Stimulated activated CD4-positive, alpha-beta T cell treated with anti-CD3 and anti-CD28 coated beads, Interleukin-12 subunit alpha, Interleukin-12 subunit beta, amount 100 ng/mL, for 24 hours (primary cell): Measurements from ENCODE around the gene FRMD4A.
"Not testable (repeated sequence)": the region's sequence is repeated elsewhere in the genome, so short reads cannot be mapped to it uniquely, and the experiment has no call there.

Experiments used
- DNase-seq, 2 experiments: peaks; one replicate each; pipeline ENCODE4 v3.0.0-alpha.2; 2020; ENCODE audit warnings: low read depth in 2 of 2

Gene FRMD4A

GRCh38 chr10:13788711-13789447, 541.8 kb downstream of the FRMD4A start:
- no peak for DNase-seq

GRCh38 chr10:13788320-13788600, 542.5 kb downstream of the FRMD4A start:
- no peak for DNase-seq

GRCh38 chr10:13787015-13787421, 543.7 kb downstream of the FRMD4A start:
- DNase-seq = peak; percentile 44 to 58

GRCh38 chr10:13784067-13784466, 546.7 kb downstream of the FRMD4A start:
- no peak for DNase-seq

- no peak for DNase-seq
Observed at GRCh38 chr10:13779748-13780147, 551.0 kb downstream of the FRMD4A start.

GRCh38 chr10:13778693-13778960, 552.1 kb downstream of the FRMD4A start:
- not testable (repeated sequence) for DNase-seq

- DNase-seq = no peak
Observed at GRCh38 chr10:13776861-13777311, 553.8 kb downstream of the FRMD4A start.

GRCh38 chr10:13775786-13776775, 554.6 kb downstream of the FRMD4A start:
- DNase-seq = no peak

GRCh38 chr10:13774303-13774893, 556.3 kb downstream of the FRMD4A start:
- DNase-seq = no peak

GRCh38 chr10:13773496-13774170, 557.1 kb downstream of the FRMD4A start:
- DNase-seq = no peak

GRCh38 chr10:13773043-13773442, 557.7 kb downstream of the FRMD4A start:
- DNase-seq = no peak

GRCh38 chr10:13771992-13772391, 558.7 kb downstream of the FRMD4A start:
- DNase-seq = no peak

GRCh38 chr10:13770760-13771493, 559.8 kb downstream of the FRMD4A start:
- no peak for DNase-seq

- no peak for DNase-seq
Observed at GRCh38 chr10:13769946-13770345, 560.8 kb downstream of the FRMD4A start.

- no peak for DNase-seq
Observed at GRCh38 chr10:13767676-13768178, 563.0 kb downstream of the FRMD4A start.

- DNase-seq = not testable (repeated sequence)
Observed at GRCh38 chr10:13767148-13767547, 563.6 kb downstream of the FRMD4A start.

- DNase-seq = no peak
Observed at GRCh38 chr10:13765641-13766341, 564.9 kb downstream of the FRMD4A start.

GRCh38 chr10:13761490-13762091, 569.1 kb downstream of the FRMD4A start:
- DNase-seq = no peak

GRCh38 chr10:13759168-13759567, 571.6 kb downstream of the FRMD4A start:
- no peak for DNase-seq

GRCh38 chr10:13758756-13759155, 572.0 kb downstream of the FRMD4A start:
- no peak for DNase-seq
